GM18520 (cell line): ENCODE measurements around the gene LIPC.

Source experiments
- ATAC-seq: cut with Tn5 transposase; IDR thresholded peaks from one replicate; pipeline ENCODE4 v1.9.1; 2021; ENCODE audit not compliant: unreplicated experiment

Gene LIPC

DNA sequence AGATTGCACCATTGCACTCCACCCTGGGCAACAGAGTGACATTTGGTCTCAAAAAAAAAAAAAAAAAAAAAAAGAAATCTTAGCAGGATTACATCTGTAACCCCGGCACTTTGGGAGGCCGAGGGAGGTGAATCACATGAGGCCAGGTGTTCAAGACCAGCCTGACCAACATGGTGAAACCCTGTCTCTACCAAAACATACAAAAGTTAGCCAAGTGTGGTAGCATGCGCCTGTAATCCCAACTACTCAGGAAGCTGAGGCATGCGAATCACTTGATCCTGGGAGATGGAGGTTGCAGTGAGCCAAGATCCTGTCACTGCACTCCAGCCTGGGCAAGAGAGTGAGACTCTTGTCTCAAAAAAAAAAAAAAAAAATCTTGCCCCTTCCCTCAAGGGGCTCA, 40.4 kb downstream of the LIPC start:
- ATAC-seq = no peak

DNA sequence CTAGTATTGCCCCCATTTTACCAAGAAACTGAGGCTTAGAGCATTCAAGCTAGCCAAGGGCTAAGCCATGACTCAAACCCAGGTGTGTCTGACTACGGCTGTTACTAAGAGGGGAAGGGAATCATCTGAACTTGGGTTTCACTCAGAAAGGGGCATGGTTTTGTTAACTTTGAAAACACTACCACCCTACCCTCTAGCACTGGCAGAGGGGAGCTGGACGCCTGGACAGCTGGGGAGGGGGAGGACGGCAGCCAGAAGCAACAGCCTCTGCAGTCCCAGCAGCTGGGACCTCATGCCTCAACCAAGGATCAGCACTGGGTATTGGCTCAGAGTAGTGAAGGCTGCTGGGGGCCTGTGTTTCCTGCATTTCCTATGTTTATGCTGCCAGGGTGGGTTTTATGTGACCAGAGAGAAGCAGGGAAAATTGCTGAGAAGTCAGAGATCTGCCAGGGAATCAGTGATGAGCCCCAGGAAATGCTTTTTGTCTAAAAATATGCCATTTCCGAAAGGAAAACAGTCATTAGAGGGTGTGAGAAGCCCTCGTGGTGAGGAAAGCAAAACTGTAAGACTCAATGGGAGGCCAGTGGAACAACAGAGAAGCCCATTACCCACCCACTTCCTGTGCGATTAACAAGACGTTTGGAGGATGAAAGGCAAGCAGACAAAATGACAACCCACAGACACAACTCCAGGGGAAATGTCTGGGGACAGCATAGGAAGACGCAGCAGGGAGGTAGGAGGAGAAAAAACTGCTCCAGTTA, 41.2 kb downstream of the LIPC start:
- no peak for ATAC-seq

DNA sequence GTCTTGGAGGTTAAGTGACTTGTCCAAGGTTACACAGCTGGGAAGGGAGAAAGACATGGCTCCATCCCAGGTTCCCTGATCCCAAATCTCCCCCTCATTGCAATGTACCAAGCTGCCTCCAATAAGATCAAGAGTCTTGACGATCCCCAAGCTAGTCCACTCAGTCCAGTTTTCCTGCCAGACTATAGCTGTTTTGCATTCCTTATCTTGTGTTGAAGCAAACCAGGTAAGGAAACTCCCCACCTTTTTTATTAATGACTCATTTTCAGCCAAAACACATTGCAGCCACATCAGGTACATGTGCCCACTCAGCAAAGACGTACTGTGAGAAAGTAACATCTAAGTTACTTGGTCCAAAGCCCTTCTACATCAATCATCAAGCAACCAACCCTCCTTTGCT, 41.9 kb downstream of the LIPC start:
- ATAC-seq = no peak

DNA sequence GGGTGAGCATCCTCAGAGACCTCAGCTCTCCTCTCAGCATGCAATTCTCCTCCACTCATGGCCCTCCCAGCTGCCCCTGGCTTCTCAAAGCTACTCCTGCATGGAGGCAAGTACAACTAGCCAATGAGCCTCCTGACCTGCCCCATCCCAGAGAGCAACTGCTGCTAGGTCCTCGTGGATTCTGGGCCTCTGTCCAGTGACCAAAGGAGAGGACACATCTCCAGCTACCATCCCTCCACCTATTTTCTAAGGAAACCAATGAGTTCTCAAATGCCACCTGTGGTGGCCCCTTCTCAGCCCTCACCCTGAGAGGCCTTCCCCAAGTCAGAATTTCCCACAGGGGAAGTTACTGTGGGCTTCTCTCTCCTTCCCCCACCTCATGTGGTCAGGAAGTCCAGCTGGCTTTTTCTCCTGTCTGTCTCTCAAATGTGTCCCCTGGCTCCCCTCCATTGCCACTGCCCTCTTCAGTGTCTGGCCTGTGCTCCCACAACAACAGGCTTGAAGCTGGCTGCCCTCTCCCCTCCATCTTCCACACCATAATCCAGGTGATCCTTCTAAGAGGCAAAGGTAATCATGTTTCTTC, 43.0 kb downstream of the LIPC start:
- no peak for ATAC-seq

DNA sequence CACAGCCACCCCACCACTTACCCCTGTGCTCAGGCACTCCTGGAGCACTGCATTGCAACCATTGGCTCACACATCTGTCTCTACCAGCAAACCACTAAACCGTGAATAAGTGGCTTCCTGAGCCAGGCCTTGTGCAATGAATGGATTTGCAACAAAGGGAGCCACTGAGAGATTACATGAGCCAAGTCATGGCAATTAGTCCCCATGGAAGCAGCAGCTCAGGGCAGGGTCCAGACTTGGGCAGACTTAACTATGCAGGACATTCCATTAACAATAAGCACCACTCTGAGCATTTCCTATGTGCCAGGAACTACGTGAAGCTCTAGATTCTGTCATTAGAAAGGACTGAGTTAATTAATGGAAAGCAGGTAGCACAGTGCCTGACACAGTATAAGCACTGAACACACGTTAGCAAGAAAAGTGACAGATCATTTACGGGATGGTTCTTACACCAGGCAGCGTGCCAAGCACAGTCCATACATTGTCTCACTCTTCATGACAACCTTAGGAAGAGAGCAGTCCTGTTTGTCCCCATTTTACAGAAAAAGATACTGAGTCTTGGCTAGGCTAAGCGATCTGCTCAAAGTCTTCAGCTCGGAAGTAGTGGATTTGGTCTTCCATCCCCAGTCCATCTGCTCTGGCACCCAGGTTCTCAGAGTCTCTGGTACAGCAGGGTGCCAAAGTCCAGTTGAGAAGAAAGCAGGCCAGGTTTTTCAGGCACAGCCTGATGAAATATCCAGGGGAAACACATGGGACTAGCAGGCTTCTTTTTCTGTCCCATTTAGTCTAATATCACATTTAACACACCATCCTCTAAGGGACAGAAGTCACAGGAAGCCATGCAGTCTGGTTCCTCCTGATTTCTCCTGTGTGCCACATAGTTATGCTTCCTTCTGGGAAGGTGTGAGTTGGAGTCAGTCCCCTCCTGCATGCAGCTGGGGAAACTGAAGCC, 44.1 kb downstream of the LIPC start:
- ATAC-seq = no peak

DNA sequence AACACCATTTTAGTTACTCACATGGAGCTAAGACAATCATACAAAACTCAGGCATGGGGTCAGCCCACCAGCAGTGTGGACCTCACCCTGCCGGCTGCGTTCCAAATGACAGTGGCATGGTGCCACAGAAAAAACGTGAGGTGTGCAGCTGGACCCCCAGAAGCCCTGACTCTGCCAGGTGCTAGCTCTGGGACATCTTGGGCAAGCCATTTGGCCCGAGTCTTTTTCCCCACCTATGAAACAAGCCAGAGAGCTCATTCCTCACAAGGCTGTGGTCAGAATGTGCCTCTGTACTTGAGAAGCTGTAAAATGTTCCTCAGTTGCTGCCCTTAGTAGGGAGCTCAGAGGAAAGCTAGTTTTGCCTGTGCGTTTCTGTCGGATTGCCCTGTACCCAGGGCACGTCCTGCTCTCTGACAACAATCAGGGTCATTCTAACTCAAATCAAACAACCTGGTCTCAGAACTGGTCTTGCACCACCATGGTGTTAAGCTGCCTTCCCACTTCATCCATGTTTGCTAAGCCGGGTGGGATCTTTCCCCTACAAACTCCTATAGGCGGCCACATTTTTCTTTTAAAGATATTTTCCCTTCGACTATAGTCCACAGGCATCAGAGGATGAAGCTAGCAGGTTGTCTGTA, 44.9 kb downstream of the LIPC start:
- no peak for ATAC-seq

DNA sequence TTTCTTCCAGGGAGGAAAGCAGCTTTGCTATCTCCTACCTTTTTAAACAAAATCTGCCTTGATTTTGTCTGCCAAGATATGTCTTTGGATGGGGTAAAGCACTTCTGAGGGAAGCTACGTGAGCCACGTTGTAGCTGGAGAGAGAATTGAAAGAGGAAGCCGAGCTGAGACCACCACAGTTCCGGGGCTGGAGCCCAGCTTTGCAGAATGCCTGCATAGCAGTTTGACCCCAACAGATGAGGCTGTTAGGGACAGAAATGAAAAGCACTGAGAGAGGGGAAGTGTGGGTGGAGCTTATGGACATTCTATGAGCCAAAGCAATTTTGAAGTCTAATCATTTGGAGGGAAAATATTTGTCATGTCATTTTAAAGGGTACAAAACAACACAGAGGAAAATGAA, 45.4 kb downstream of the LIPC start:
- no peak for ATAC-seq

DNA sequence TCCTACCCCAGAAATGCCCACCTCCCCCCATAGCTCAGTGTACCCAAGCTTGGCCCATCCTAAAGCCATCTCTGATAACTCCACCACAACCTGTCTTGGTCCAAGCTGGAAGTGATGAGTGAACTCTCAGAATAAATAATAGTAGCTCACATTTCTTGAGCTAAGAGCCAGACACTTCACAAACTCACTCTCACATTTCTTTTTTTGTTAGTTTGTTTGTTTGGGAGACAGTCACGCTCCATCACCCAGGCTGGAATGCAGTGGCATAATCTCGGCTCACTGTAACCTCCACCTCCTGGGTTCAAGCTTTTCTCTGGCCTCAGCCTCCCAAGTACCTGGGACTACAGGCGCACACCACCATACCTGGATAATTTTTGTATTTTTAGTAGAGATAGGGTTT, 46.2 kb downstream of the LIPC start:
- ATAC-seq = no peak

DNA sequence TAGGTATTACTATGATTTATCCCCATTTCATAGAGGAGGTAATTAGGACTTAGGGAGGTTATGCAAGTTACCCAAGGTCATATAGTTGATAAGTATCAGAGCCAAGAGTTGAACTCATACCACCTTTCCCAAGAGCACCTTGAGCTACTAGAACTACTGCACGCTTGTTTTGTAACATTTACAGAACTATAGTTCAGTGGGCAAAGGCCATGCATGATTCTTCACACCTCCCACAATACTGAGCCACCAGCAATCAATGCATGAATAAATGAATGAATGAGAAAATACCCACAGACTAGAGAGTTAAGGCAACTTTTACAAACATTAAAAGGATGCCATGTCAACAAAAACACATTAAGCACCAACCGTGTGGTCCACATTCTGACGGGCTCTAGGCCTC, 46.8 kb downstream of the LIPC start:
- ATAC-seq = no peak

DNA sequence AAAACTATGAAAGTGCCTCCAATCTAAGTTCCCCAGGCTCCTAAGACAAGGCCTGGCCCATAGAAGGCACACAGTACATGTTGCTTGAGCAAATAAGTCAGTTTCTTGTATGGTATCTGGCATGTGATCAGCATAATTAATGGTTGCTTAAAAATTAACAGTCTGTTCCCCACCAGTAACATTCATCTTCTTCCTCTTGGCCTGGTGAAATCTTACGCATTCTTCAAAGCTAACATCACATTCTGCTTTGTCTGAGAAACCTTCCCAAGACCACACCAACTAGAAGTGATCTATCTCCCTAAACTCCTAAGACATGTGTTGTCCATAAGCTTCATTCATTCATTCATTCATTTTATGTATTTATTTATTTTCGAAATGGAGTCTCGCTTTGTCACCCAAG, 48.1 kb downstream of the LIPC start:
- no peak for ATAC-seq

DNA sequence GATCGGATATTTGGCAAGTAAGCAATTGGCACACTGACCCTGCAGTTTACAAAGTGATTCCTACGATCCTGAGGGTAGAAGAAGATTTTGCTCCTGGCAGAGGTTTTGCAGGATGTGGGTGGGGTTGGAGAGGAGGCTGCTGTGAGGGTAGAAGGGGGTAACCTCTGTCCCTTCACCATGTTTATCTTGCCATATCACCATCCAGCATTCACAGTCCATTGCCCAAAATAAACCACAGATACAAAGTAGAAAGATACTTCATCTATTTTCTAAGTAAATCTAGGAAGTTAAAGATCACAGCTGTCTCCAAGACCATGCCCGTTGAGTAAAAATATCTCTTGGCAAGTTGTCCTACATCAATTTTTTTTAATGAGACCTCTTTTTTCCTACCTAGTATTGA, 51.6 kb downstream of the LIPC start:
- ATAC-seq = no peak

DNA sequence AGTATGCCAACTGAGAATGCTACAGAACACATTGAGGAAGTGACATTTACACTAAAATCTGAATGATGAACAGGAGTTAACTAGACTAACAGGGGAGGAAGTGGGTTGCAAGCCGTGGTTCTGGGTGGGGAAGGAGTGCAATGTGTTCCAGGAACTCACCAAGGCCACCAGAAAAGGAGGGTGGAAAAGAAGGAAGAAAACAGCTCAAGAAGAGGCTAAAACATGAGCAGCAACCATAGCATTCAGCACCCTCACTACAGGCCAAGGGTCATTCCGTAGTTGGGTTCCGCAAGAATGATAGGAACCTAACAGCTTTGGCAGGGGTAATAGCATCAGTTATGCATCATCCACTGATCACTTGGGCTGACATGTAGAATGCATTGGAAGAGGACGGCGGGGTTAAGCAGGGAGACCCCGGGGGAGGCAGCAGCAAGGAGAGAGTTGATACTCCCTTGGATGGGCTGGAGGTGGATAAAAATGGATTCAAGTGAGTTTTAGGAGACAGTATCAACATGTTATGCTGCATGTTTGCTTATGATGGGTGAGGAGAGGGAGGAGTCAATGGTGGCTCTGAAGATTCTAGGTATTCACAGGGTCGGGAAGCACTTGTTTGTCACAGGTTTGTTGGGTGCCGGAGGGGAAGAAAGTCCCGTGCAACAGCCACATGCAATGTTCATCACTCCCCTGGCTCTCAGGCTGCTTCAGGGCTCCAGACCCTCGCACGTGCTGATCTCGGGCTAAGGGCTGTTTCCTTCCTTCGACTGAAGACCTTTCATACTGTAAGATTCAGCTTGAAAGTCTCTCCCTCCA, 53.2 kb downstream of the LIPC start:
- ATAC-seq = no peak

DNA sequence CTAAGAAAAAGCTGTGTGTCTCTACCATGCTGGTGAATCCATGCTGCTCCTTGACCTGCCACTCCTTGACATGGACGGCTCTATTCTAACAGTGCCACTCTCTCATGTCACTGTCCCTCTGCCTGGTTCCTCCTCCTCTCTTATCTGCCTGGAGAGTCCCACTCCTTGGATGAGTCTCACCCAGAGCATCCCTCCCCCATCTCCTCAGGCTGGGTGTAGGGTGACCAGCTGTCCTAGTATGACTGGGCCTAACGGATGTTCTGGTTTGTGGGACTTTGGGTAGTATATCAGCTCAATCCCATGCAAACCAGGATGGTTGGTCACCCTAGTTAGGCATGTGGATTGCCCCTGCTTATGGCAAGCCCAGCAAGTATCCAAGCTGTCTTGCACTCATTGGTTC, 54.3 kb downstream of the LIPC start:
- ATAC-seq = no peak

DNA sequence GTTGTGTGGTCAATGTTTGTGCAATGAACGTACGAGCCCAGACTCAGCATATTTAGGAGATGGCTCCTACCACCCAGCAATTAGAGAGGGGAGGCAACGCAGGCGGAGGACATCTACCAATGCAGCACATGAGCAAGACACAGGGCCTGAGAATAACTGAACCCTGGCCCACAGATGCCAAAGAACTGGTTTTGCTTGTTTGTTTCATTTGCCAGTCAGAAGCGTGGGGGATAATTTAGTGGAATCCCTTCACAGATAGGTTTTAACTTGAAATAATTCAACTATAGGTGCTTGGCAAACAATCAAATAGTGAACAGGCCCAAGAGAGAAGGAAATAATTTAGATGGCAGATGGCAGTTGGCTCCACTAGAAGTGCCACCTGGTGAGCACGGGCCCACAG, 54.8 kb downstream of the LIPC start:
- ATAC-seq = no peak

DNA sequence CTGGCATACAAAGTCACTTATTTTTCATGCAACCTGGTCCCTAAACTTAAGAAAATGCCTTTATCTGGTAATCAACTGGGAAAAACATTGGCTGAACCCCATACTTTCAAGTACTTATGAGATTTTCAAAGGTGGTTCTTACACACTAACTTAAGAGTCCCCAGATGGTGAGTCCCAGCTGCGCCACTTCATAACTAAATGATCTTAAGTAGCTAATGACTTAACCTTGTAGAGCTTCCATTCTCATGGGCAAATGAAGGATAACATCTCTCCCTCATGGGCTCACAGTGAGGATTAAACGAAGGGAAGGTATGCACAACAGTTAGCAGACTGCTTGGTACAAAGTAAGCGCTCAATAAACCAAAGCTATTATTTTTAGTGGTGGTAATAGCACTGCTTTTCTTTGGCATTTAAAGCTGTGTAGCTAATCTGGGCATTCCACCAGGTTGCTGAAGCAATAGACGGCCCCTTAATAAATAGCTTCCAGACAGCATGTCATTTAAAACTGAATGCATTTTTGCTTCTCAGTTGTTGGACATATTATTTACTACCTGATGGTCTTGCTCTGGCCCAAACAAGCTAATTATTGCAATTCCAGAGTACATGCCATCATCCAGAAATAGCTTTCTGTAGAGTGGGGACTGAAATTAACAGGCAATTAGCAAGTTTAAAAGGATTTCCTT, 55.4 kb downstream of the LIPC start:
- no peak for ATAC-seq

DNA sequence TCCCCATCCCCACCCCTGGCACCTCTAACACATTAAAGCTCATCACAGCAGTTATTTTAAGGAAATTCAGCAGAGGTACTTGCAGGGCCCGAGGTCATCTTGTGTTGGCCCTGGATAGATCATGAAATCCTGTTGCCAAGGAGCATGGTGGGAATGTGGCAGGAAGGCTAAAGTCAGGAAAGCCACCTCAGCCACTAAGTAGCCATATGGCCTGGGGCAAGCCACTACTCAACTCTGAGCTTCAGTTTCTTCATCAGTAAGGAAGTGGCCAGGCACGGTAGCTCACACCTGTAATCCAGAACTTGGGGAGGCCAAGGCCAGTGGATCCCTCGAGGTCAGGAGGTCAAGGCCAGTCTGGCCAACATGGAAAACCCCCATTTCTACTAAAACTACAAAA, 55.9 kb downstream of the LIPC start:
- ATAC-seq = no peak

DNA sequence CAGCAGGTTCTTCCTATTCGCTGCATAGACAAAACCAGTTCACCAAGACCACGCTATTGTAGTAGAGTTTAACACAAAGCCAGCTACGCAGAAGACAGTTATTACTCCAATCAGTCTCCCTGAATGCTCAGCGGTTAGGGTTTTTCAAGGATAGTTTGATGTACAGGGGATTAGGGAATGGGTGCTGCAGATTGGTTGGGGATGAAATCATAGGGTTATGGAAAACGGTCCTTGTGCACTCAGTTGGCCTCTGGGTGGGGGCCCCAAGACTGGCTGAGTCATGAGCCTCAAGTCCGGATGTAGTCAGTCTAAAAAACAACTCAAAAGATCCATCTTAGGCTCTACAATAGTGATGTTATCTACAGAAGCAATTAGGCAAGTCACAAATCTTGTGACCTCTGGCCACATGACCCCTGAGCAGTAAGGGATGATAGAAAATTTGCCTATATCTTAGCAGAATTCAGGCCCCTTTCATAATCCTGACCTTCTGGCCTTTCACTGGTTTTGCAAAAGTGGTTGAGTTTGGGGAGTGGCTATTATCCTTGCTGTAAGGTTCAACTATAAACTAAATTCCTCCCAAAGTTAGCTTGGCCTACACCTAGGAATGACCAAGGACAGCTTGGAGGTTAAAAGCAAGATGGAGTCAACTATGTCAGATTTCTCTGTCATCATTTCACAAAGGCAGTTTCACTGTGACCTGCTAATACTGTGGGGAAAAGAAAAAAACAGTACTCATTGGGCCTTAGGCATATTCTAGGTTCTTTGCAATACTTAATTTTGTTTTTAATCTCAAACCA, 57.7 kb downstream of the LIPC start:
- ATAC-seq = no peak

DNA sequence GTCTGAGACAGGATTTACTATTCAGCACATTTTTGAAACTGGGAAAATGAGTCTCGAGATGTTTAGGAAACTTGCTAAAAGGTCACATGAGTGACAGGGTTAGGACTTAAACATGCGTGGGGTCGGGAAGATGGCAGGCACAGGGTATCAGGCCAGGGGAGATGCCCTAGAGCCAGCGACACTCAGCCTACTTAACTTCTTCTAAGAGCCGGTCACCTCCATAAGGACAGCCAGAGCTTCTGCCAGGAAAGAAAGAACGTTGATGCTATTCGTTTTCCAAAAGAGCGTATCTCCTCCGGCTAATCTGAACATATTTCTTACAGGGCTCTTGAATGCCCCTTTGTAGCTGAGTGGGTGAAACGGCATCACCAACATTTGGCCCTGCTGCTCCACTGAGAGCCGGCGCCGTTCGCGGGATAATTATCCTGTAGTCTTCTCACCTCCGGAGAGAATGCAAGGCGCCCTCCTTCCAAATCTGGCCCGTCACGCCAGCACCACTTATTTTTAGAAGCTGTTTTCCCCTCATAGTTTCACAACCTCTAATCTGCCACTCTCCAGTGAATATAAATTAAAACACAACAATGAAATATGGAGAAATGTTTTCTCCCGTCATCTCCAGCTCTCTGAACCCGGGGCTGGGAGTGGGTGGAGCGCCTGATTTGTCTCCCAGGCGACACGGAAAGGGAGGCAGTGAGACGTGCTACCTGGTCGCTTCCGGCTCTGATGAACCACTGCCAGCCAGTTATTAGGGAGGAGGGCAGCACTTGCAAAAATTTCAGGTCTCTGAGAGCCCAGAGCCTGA, 58.5 kb downstream of the LIPC start:
- no peak for ATAC-seq
